ENCODE results near the gene FBXL2. TPM values are rescaled to one million over a fixed set of nuclear protein-coding genes. Genes with fewer than 3 reads are reported as not detected.

FBXL2 gene
- total RNA-seq, 1 experiment from 2014 or later = 9.8 TPM

GRCh38 chr3:33240261-33240660, 37.0 kb upstream of the FBXL2 start:
- Mint-ChIP-seq H3K9me3 (ENCODE audit: unreplicated experiment) (no peaks in the 10 kb centered on the region), H3K36me3 (ENCODE audit: insufficient read depth, unreplicated experiment) (peaks cover 7% of the 10 kb centered on the region), H3K27me3 (ENCODE audit: insufficient read depth, unreplicated experiment) (peaks cover 52% of the 10 kb centered on the region), H3K4me1 (ENCODE audit: insufficient read depth, unreplicated experiment) (no peaks in the 10 kb centered on the region), H3K27ac (ENCODE audit: low read depth, unreplicated experiment) (no peak overlapping the region), H3K4me3 (ENCODE audit: unreplicated experiment) (no peak overlapping the region)
- intact Hi-C loops (cut with micrococcal nuclease) = no loop called here
- ChIA-PET POLR2A (no interaction called here), CTCF (no interaction called here)
- no peak for TF ChIP-seq CTCF (IDR thresholded peaks at IDR 0.05; ENCODE audit: unreplicated experiment)
- BruUV-seq (replicated peaks) = no TSS peak
- no peak for DNase-seq (ENCODE audit: unreplicated experiment)

- Mint-ChIP-seq H3K27me3 (ENCODE audit: insufficient read depth, unreplicated experiment) (peaks cover 39% of the 10 kb centered on the region), H3K36me3 (ENCODE audit: insufficient read depth, unreplicated experiment) (no peaks in the 10 kb centered on the region), H3K9me3 (ENCODE audit: unreplicated experiment) (no peaks in the 10 kb centered on the region), H3K4me3 (ENCODE audit: unreplicated experiment) (no peak overlapping the region), H3K27ac (ENCODE audit: low read depth, unreplicated experiment) (no peak overlapping the region), H3K4me1 (ENCODE audit: insufficient read depth, unreplicated experiment) (no peaks in the 10 kb centered on the region)
- TF ChIP-seq CTCF (IDR thresholded peaks at IDR 0.05; ENCODE audit: unreplicated experiment) = no peak
- ChIA-PET CTCF (no interaction called here), POLR2A (no interaction called here)
- BruUV-seq (replicated peaks) = no TSS peak
- intact Hi-C loops (cut with micrococcal nuclease) = no loop called here
- DNase-seq (ENCODE audit: unreplicated experiment) = no peak
Measured at GRCh38 chr3:33246786-33247185, 30.5 kb upstream of the FBXL2 start.

DNA sequence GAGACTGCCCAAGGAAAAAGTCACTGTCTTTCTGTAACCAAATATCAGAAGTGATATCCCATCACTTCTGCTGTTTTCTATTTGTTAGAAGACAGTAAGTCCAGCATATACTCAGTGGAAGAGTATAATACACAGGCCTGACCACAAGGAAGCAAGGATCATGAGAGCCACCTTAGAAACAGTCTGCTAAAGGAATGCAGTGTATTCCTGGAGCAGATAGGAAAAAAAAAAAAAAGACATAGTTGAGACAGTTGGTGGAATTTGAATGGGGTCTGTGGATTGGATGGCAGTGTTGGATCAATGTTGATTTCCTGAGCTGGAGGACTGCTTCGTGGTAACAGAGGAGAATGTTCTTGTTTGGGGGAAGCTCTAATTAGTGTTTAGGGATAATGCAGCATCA, 26.5 kb upstream of the FBXL2 start:
- BruUV-seq (replicated peaks) = no TSS peak
- POLR2A ChIA-PET = no interaction called here
- CTCF ChIA-PET = interaction anchor here (0.6 to 1.0 kb wide), 3 partner anchors 76 to 122 kb away, joined by 4 to 7 read pairs (median 4); no protein-coding TSS in a partner anchor

DNA sequence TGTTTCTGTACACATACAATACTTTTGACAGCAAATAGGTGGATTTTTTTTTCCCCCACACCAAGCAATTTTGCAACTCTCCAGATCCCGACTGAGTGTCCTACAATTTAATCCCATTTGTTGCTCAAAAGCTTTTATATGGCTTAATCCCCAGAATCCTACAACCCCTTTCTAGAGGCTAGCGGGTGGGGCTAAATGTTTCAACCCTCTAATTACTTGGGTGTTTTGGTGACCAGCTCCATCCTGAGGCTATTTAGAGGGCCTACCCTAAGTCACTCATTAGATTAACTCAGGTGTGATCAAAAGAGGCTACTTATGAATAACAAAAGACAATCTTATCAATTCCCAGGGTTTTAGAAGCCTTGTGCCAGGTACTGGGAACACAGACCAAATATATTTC, 21.0 kb upstream of the FBXL2 start:
- no TSS peak for BruUV-seq (replicated peaks)
- no peak for TF ChIP-seq CTCF (IDR thresholded peaks at IDR 0.05; ENCODE audit: unreplicated experiment)
- Mint-ChIP-seq H3K27ac (ENCODE audit: low read depth, unreplicated experiment) (no peak overlapping the region), H3K9me3 (ENCODE audit: unreplicated experiment) (no peaks in the 10 kb centered on the region), H3K27me3 (ENCODE audit: insufficient read depth, unreplicated experiment) (no peaks in the 10 kb centered on the region), H3K36me3 (ENCODE audit: insufficient read depth, unreplicated experiment) (no peaks in the 10 kb centered on the region), H3K4me1 (ENCODE audit: insufficient read depth, unreplicated experiment) (no peaks in the 10 kb centered on the region), H3K4me3 (ENCODE audit: unreplicated experiment) (no peak overlapping the region)
- CTCF ChIA-PET = interaction anchor here (1.9 kb wide), 1 partner anchor 116 kb away, joined by 7 read pairs; no protein-coding TSS in a partner anchor
- DNase-seq (ENCODE audit: unreplicated experiment) = no peak
- intact Hi-C loops (cut with micrococcal nuclease) = no loop called here
- POLR2A ChIA-PET = interaction anchor here (1.9 kb wide), 1 partner anchor 44 kb away, joined by 3 read pairs; no protein-coding TSS in a partner anchor

More for the DNA sequence above, 26.5 kb upstream of the FBXL2 start:
- H3K9me3 Mint-ChIP-seq (ENCODE audit: unreplicated experiment) = no peaks in the 10 kb centered on the region
- no peak for DNase-seq (ENCODE audit: unreplicated experiment)
- TF ChIP-seq CTCF (IDR thresholded peaks at IDR 0.05; ENCODE audit: unreplicated experiment) = no peak
- no peaks in the 10 kb centered on the region for H3K4me1 Mint-ChIP-seq (ENCODE audit: insufficient read depth, unreplicated experiment)
- no peak overlapping the region for H3K4me3 Mint-ChIP-seq (ENCODE audit: unreplicated experiment)
- H3K36me3 Mint-ChIP-seq (ENCODE audit: insufficient read depth, unreplicated experiment) = no peaks in the 10 kb centered on the region
- intact Hi-C loops (cut with micrococcal nuclease) = no loop called here
- no peak overlapping the region for H3K27ac Mint-ChIP-seq (ENCODE audit: low read depth, unreplicated experiment)
- peaks cover 18% of the 10 kb centered on the region for H3K27me3 Mint-ChIP-seq (ENCODE audit: insufficient read depth, unreplicated experiment)
